DOHH2 (cell line): ENCODE measurements around the gene BBX.

Experiments
- H3F3A ChIP-seq: fragments of 200-600 bp; sonication (generic), shearing (Covaris generic); 2 replicates; pipeline ENCODE4 v1.6.0; 2016; ENCODE audit warnings: antibody characterized with exemption, mild to moderate bottlenecking; ENCODE audit not compliant: control insufficient read depth, insufficient read depth
- H3K27ac ChIP-seq: fragments of 200-600 bp; sonication (generic); 2 replicates; pipeline ENCODE4 v1.5.1; 2014; ENCODE audit warnings: low read depth, mild to moderate bottlenecking, low read length, moderate library complexity
- H3K27me3 ChIP-seq: fragments of 200-600 bp; sonication (generic); 2 replicates; pipeline ENCODE4 v1.6.1; 2014; ENCODE audit warnings: mild to moderate bottlenecking, low read length, mixed read lengths; ENCODE audit not compliant: control insufficient read depth
- H3K36me3 ChIP-seq: fragments of 200-600 bp; sonication (generic); 2 replicates; pipeline ENCODE4 v1.6.1; 2014; ENCODE audit warnings: mild to moderate bottlenecking, low read length, moderate library complexity, mixed read lengths; ENCODE audit not compliant: control insufficient read depth
- H3K4me1 ChIP-seq: fragments of 200-600 bp; sonication (generic); 2 replicates; pipeline ENCODE4 v1.6.1; 2014; ENCODE audit warnings: mild to moderate bottlenecking, low read length, mixed read lengths; ENCODE audit not compliant: control insufficient read depth
- H3K4me2 ChIP-seq: fragments of 200-600 bp; sonication (generic); 2 replicates; pipeline ENCODE4 v1.6.0; 2014; ENCODE audit warnings: mild to moderate bottlenecking, low read length, moderate library complexity
- H3K4me3 ChIP-seq: fragments of 200-600 bp; sonication (generic); 2 replicates; pipeline ENCODE4 v1.5.1; 2014; ENCODE audit warnings: mild to moderate bottlenecking, low read length, mixed read lengths
- H3K79me2 ChIP-seq: fragments of 200-600 bp; sonication (generic); 2 replicates; pipeline ENCODE4 v1.6.1; 2014; ENCODE audit warnings: mild to moderate bottlenecking, low read length, mixed read lengths; ENCODE audit not compliant: control insufficient read depth
- H3K9me2 ChIP-seq: fragments of 200-600 bp; sonication (generic); replicated peaks from 2 replicates; pipeline ENCODE4 v1.6.1; 2014; ENCODE audit warnings: mild to moderate bottlenecking, low read length, mixed read lengths; ENCODE audit not compliant: control insufficient read depth
- H3K9me3 ChIP-seq: fragments of 200-600 bp; sonication (generic); 2 replicates; pipeline ENCODE4 v1.6.1; 2014; ENCODE audit warnings: antibody characterized with exemption, low read length, mixed read lengths; ENCODE audit not compliant: control insufficient read depth, insufficient read depth
- H4K20me1 ChIP-seq: fragments of 200-600 bp; sonication (generic); 2 replicates; pipeline ENCODE4 v1.6.0; 2014; ENCODE audit warnings: low read depth, mild to moderate bottlenecking, antibody characterized with exemption, low read length, moderate library complexity; ENCODE audit not compliant: control insufficient read depth, insufficient read depth
- CTCF ChIP-seq: fragments of 200-600 bp; sonication (generic); IDR thresholded peaks from one replicate; pipeline ENCODE4 v1.5.1; 2014; ENCODE audit warnings: antibody characterized with exemption, mild to moderate bottlenecking, low read depth, low read length; ENCODE audit not compliant: poor library complexity, severe bottlenecking
- EZH2phosphoT487 ChIP-seq: fragments of 200-600 bp; sonication (generic); IDR thresholded peaks from 2 replicates; pipeline ENCODE4 v1.6.1; 2017; ENCODE audit warnings: borderline replicate concordance, mild to moderate bottlenecking, antibody characterized with exemption, low read length, moderate library complexity, mixed read lengths

The BBX gene

GRCh38 chr3:107662586-107662985 lies 139.8 kb downstream of the BBX start:
- H3K9me2 ChIP-seq, result no peaks in the 10 kb centered on the region
- 0 out of 2 replicates have a peak, but pooled peaks cover 3% of the 10 kb centered on the region for H3F3A ChIP-seq
- H3K4me2 ChIP-seq, result no peak overlapping the region
- H3K9me3 ChIP-seq, result no peaks in the 10 kb centered on the region
- no peaks in the 10 kb centered on the region for H3K4me1 ChIP-seq
- no peak overlapping the region for H3K27ac ChIP-seq
- TF ChIP-seq EZH2phosphoT487 (no peak), CTCF (no peak)
- H3K36me3 ChIP-seq, result no peaks in the 10 kb centered on the region
- no peak overlapping the region for H3K4me3 ChIP-seq
- H3K79me2 ChIP-seq, result no peaks in the 10 kb centered on the region
- H3K27me3 ChIP-seq, result no peaks in the 10 kb centered on the region
- H4K20me1 ChIP-seq, result no peaks in the 10 kb centered on the region; the same call in 1 of the 2 replicates

GRCh38 chr3:107663266-107663665 lies 140.5 kb downstream of the BBX start:
- Histone ChIP-seq H3K79me2 (no peaks in the 10 kb centered on the region), H3K4me1 (no peaks in the 10 kb centered on the region), H3K9me3 (no peaks in the 10 kb centered on the region), H3K27me3 (no peaks in the 10 kb centered on the region), H3K4me3 (no peak overlapping the region), H3K36me3 (no peaks in the 10 kb centered on the region), H4K20me1 (no peaks in the 10 kb centered on the region; the same call in 1 of the 2 replicates), H3K27ac (no peak overlapping the region), H3K9me2 (no peaks in the 10 kb centered on the region), H3K4me2 (no peak overlapping the region), H3F3A (0 out of 2 replicates have a peak, but pooled peaks cover 3% of the 10 kb centered on the region)
- no peak for TF ChIP-seq CTCF
- no peak for TF ChIP-seq EZH2phosphoT487

- Histone ChIP-seq H4K20me1 (no peaks in the 10 kb centered on the region; the same call in 1 of the 2 replicates), H3K27me3 (no peaks in the 10 kb centered on the region), H3K9me3 (no peaks in the 10 kb centered on the region), H3K36me3 (no peaks in the 10 kb centered on the region), H3K9me2 (no peaks in the 10 kb centered on the region), H3K79me2 (no peaks in the 10 kb centered on the region), H3K4me1 (no peaks in the 10 kb centered on the region), H3F3A (no peaks in the 10 kb centered on the region), H3K4me3 (no peak overlapping the region), H3K27ac (no peak overlapping the region), H3K4me2 (no peak overlapping the region)
- TF ChIP-seq CTCF (no peak), EZH2phosphoT487 (no peak)
These were observed 141.9 kb downstream of the BBX start for GRCh38 chr3:107664614-107665013.

- Histone ChIP-seq H3K27ac (no peak overlapping the region), H3K79me2 (no peaks in the 10 kb centered on the region), H3K4me3 (no peak overlapping the region), H3K9me3 (no peaks in the 10 kb centered on the region), H3K9me2 (no peaks in the 10 kb centered on the region), H3F3A (no peaks in the 10 kb centered on the region), H3K4me1 (no peaks in the 10 kb centered on the region), H4K20me1 (no peaks in the 10 kb centered on the region), H3K27me3 (no peaks in the 10 kb centered on the region), H3K4me2 (no peak overlapping the region), H3K36me3 (no peaks in the 10 kb centered on the region)
- TF ChIP-seq CTCF (no peak), EZH2phosphoT487 (no peak)
These were observed 142.6 kb downstream of the BBX start for GRCh38 chr3:107665351-107665750.
